Measurements from ENCODE around the gene TBXAS1. TPM values are rescaled to one million over a fixed set of nuclear protein-coding genes. Genes with fewer than 3 reads are reported as not detected.

TBXAS1 gene
- total RNA-seq, 2 donors from 2014 or later = 12.0 to 17.0 TPM

GRCh38 chr7:139906879-139907278 is 77.8 kb downstream of the TBXAS1 start:
- no peak for DNase-seq
- H3K27ac ChIP-seq = no peak overlapping the region
- H3K4me3 ChIP-seq = no peak overlapping the region
- no peaks in the 10 kb centered on the region for H3K4me1 ChIP-seq
- no peak for TF ChIP-seq CTCF (IDR thresholded peaks at IDR 0.05)
- intact Hi-C loops (cut with DNase I) = no loop called here
- H3K9me3 ChIP-seq = no peaks in the 10 kb centered on the region
- no peak overlapping the region for H3K9ac ChIP-seq (ENCODE audit: low read depth in 2 of 2, low read length in 2 of 2)
- H3K36me3 ChIP-seq = no peaks in the 10 kb centered on the region
- no peaks in the 10 kb centered on the region for H3K27me3 ChIP-seq

- Histone ChIP-seq H3K36me3 (no peaks in the 10 kb centered on the region), H3K4me3 (no peak overlapping the region), H3K9me3 (no peaks in the 10 kb centered on the region), H3K27me3 (no peaks in the 10 kb centered on the region), H3K27ac (no peak overlapping the region), H3K9ac (ENCODE audit: low read depth in 2 of 2, low read length in 2 of 2) (no peak overlapping the region), H3K4me1 (no peaks in the 10 kb centered on the region)
- intact Hi-C loops (cut with DNase I) = no loop called here
- DNase-seq = no peak
- TF ChIP-seq CTCF (IDR thresholded peaks at IDR 0.05) = no peak
Observed at GRCh38 chr7:139908792-139909191, 79.7 kb downstream of the TBXAS1 start.

GRCh38 chr7:139909379-139910050 is 80.5 kb downstream of the TBXAS1 start:
- TF ChIP-seq CTCF (IDR thresholded peaks at IDR 0.05) = no peak
- no peaks in the 10 kb centered on the region for H3K4me1 ChIP-seq
- H3K27ac ChIP-seq = no peak overlapping the region
- H3K27me3 ChIP-seq = no peaks in the 10 kb centered on the region
- no peak overlapping the region for H3K4me3 ChIP-seq
- H3K9me3 ChIP-seq = no peaks in the 10 kb centered on the region
- no peaks in the 10 kb centered on the region for H3K36me3 ChIP-seq
- intact Hi-C loops (cut with DNase I) = no loop called here
- DNase-seq = no peak
- H3K9ac ChIP-seq (ENCODE audit: low read depth in 2 of 2, low read length in 2 of 2) = no peak overlapping the region

- no peak for TF ChIP-seq CTCF (IDR thresholded peaks at IDR 0.05)
- intact Hi-C loops (cut with DNase I) = no loop called here
- Histone ChIP-seq H3K4me3 (no peak overlapping the region), H3K4me1 (no peaks in the 10 kb centered on the region), H3K9me3 (no peaks in the 10 kb centered on the region), H3K36me3 (no peaks in the 10 kb centered on the region), H3K27me3 (no peaks in the 10 kb centered on the region), H3K27ac (no peak overlapping the region), H3K9ac (ENCODE audit: low read depth in 2 of 2, low read length in 2 of 2) (no peak overlapping the region)
- no peak for DNase-seq
Observed at GRCh38 chr7:139913021-139913844, 84.2 kb downstream of the TBXAS1 start.

GRCh38 chr7:139913845-139914135 is 84.7 kb downstream of the TBXAS1 start:
- no peaks in the 10 kb centered on the region for H3K27me3 ChIP-seq

More at GRCh38 chr7:139913845-139914135, 84.7 kb downstream of the TBXAS1 start:
- no peaks in the 10 kb centered on the region for H3K4me1 ChIP-seq
- H3K4me3 ChIP-seq = no peak overlapping the region
- H3K9me3 ChIP-seq = no peaks in the 10 kb centered on the region
- no peak overlapping the region for H3K27ac ChIP-seq
- no peaks in the 10 kb centered on the region for H3K36me3 ChIP-seq
- no peak for DNase-seq
- H3K9ac ChIP-seq (ENCODE audit: low read depth in 2 of 2, low read length in 2 of 2) = no peak overlapping the region
- intact Hi-C loops (cut with DNase I) = no loop called here
- TF ChIP-seq CTCF (IDR thresholded peaks at IDR 0.05) = no peak
